Parathyroid adenoma (tissue), 2 donors: ENCODE results near the gene HDAC4.

Experiments used
- H2AFZ ChIP-seq: fragments of 300-600 bp; sonication (generic); one replicate; pipeline ENCODE4 v1.7.0; 2017; ENCODE audit warnings: antibody characterized with exemption, mild to moderate bottlenecking
- H3K27ac ChIP-seq: fragments of 300-600 bp; sonication (generic); one replicate; pipeline ENCODE4 v1.7.0; 2017
- H3K27me3 ChIP-seq: fragments of 300-600 bp; sonication (generic); one replicate; pipeline ENCODE4 v1.7.0; 2017; ENCODE audit warnings: low read length; ENCODE audit not compliant: control insufficient read depth, insufficient read depth
- H3K36me3 ChIP-seq: fragments of 300-600 bp; sonication (generic); one replicate; pipeline ENCODE4 v1.7.0; 2017; ENCODE audit warnings: low read length; ENCODE audit not compliant: control insufficient read depth, insufficient read depth
- H3K4me1 ChIP-seq: fragments of 300-600 bp; sonication (generic); one replicate; pipeline ENCODE4 v1.7.0; 2017; ENCODE audit warnings: control low read depth
- H3K4me2 ChIP-seq: fragments of 300-600 bp; sonication (generic); one replicate; pipeline ENCODE4 v1.7.0; 2017; ENCODE audit warnings: low read length
- H3K4me3 ChIP-seq: fragments of 300-600 bp; sonication (generic); one replicate; pipeline ENCODE4 v1.7.0; 2017; ENCODE audit warnings: low read depth, low read length
- H3K79me2 ChIP-seq: fragments of 300-600 bp; sonication (generic); one replicate; pipeline ENCODE4 v1.7.0; 2017; ENCODE audit warnings: control low read depth
- H3K9ac ChIP-seq: fragments of 300-600 bp; sonication (generic); one replicate; pipeline ENCODE4 v1.7.0; 2017; ENCODE audit warnings: mild to moderate bottlenecking
- H3K9me3 ChIP-seq: fragments of 300-600 bp; sonication (generic); one replicate; pipeline ENCODE4 v1.7.0; 2017; ENCODE audit warnings: low read length; ENCODE audit not compliant: control insufficient read depth
- CTCF ChIP-seq: fragments of 300-600 bp; sonication (generic); IDR thresholded peaks from one replicate; pipeline ENCODE4 v1.7.0; 2017; ENCODE audit warnings: antibody characterized with exemption, mild to moderate bottlenecking
- donor health status: primary hyperparathyroidism.

Gene HDAC4

DNA sequence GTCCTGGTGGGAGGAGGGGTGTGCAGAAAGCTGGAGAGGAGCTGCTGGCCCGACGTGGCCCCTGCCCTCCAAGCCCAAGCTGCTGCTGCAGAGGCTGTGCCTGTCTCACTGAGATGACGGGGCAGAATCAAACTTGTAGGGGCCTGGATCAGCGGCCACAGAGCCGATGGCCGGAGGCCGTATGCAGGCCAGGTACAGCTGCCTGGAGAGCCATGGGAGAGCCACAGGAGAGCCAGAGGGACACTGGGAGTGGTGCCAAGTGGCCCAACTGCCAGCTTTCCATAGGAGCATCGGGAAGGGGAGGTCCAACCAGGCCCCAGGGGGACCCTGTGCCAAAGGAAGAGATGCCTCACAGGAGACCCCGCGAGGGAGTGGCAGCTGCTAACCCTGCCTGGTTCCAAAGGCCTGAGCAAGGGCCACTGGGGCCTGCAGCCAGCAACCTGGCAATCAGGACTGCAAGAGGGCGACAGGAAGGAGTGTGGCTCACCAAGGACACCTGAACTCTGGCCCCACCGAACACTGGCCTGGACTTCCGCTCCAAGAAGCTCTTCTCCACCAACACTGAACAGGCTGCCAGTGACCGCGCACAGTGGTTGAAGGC is 70.7 kb downstream of the HDAC4 start:
- Histone ChIP-seq H3K79me2 (peaks cover 28% of the 10 kb centered on the region), H3K27me3 (no peaks in the 10 kb centered on the region), H3K4me1 (no peaks in the 10 kb centered on the region), H3K9ac (no peak overlapping the region), H3K4me3 (no peak overlapping the region), H3K27ac (no peak overlapping the region), H2AFZ (no peak overlapping the region), H3K9me3 (no peaks in the 10 kb centered on the region), H3K4me2 (no peak overlapping the region), H3K36me3 (no peaks in the 10 kb centered on the region)
- TF ChIP-seq CTCF, result no peak

GRCh38 chr2:239329284-239329971 is 71.4 kb downstream of the HDAC4 start:
- Histone ChIP-seq H3K9me3 (no peaks in the 10 kb centered on the region), H2AFZ (no peak overlapping the region), H3K27me3 (no peaks in the 10 kb centered on the region), H3K9ac (no peak overlapping the region), H3K36me3 (no peaks in the 10 kb centered on the region), H3K4me3 (no peak overlapping the region), H3K27ac (no peak overlapping the region), H3K4me2 (no peak overlapping the region), H3K79me2 (peaks cover 33% of the 10 kb centered on the region), H3K4me1 (no peaks in the 10 kb centered on the region)
- no peak for TF ChIP-seq CTCF

DNA sequence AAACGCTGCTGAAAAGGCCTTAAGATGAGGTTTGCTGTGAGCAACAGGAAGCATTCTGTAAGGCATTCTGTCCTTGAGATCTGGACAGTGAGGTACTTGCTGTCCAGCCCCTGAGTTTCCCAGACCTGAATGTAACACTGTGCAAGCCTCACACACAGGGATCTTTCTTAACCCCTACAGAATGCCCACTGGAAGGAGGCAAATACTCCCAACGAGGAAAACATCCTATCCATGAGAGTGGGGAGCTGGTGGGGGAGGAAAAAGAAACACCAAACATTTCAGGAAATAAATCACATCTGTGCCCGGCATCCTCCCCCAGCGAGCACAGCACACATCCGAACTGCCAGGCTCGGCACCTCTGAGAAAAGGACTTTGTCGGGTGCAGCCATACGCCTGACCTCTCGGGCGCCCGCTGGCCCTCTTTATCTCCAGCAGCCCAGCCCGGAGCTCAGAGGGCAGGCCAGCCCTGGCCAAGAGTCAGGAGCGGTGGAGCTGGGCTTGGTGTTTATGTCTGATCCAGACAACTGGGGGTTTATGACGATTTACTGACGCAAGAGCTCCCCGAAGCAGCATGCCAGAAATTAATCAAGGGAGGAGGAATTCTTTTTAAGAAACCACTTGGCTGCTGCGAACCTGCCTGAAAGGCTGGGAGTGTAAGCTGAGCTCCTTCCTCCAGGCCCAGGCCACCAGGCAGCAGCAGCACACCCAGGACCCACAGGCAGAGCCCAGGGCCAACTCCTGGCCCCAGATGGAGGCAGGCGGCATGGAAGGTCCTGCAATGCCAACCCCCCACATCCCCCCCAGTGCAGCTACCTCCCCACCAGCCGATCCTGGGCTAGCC is 72.2 kb downstream of the HDAC4 start:
- H3K4me1 ChIP-seq, result no peaks in the 10 kb centered on the region
- no peaks in the 10 kb centered on the region for H3K9me3 ChIP-seq
- H3K9ac ChIP-seq, result no peak overlapping the region
- H3K27ac ChIP-seq, result no peak overlapping the region
- no peaks in the 10 kb centered on the region for H3K27me3 ChIP-seq
- H3K4me2 ChIP-seq, result no peak overlapping the region
- no peak overlapping the region for H3K4me3 ChIP-seq
- no peak for TF ChIP-seq CTCF
- H3K36me3 ChIP-seq, result no peaks in the 10 kb centered on the region
- peaks cover 33% of the 10 kb centered on the region for H3K79me2 ChIP-seq
- H2AFZ ChIP-seq, result no peak overlapping the region

DNA sequence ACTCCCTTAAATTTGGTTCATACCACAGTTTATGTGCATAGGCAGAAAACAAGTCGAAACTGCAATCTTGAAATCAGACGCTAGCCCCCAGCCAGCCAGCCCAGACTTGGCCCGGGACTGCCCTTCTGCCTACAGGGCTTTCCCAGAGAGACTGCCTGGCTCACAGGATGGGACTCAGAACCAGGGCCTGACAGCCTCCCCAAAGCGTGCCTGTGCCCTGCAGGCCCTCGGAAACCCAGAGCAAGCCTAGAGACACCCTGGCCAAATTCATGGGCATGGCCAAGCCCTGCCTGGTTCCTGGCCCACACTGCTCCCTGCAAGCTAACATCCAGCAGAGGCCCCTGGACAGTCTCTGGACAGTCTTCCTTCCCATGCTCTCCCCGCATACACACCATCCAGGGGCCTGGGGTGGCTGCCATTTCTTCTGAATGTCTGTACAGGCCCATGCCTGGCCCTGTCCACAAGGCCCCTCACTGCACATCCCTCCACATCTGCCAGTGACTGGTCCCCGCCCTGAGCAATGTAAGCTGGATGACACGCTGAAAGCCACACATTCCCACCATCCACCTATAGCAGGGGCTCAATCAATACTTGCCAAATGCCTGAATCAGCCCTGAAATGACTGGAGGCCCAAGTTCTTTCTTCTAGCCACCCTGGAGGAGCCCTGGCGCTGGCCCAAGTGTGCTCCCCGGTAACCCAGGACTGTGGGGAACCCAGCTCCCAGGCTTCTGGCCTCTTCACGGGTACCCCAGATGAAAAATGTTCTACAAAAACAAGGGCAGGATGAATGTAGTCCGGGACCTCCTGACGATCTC is 73.1 kb downstream of the HDAC4 start:
- no peaks in the 10 kb centered on the region for H3K4me1 ChIP-seq
- H3K4me3 ChIP-seq, result no peak overlapping the region
- TF ChIP-seq CTCF, result no peak
- no peaks in the 10 kb centered on the region for H3K27me3 ChIP-seq
- H3K9ac ChIP-seq, result no peak overlapping the region
- H3K4me2 ChIP-seq, result no peak overlapping the region
- no peak overlapping the region for H2AFZ ChIP-seq
- no peak overlapping the region for H3K27ac ChIP-seq
- peaks cover 33% of the 10 kb centered on the region for H3K79me2 ChIP-seq
- no peaks in the 10 kb centered on the region for H3K36me3 ChIP-seq
- no peaks in the 10 kb centered on the region for H3K9me3 ChIP-seq
